Right lobe of liver (tissue), 4 donors: ENCODE results near the gene CDH15.

Experiments
- CTCF ChIP-seq, 4 donors: fragments of 200-600 bp in 3 of 4; fragments of 450-650 bp in 1 of 4; IDR thresholded peaks; one replicate each; pipeline versions ENCODE4 v1.5.1 to v1.8.0; 2016 to 2022; ENCODE audit warnings: antibody characterized with exemption in 4 of 4, mild to moderate bottlenecking in 2 of 4
- POLR2A ChIP-seq: fragments of 450-650 bp; IDR thresholded peaks from one replicate; pipeline ENCODE4 v1.6.1; 2017; ENCODE audit warnings: antibody characterized with exemption, mild to moderate bottlenecking
- donor health status: DM: no; HTN: no; CAD: no.
- donor health status: DM: no; HTN: no; CAD: no.
- donor health status: DM: no; HTN: yes; CAD: no.

- TF ChIP-seq CTCF (IDR thresholded peaks at IDR 0.05) (no peak), POLR2A (no peak)
Observed at GRCh38 chr16:89232107-89232506, 60.6 kb downstream of the CDH15 start.
